WTC11 (cell line): ENCODE measurements around the gene CHORDC1. TPM values are rescaled to one million over a fixed set of nuclear protein-coding genes. Genes with fewer than 3 reads are reported as not detected.
"Not testable (repeated sequence)": the region's sequence is repeated elsewhere in the genome, so short reads cannot be mapped to it uniquely, and the experiment has no call there.

Experiments used
- ATAC-seq: fragments of 200-7000 bp; cut with Tn5 transposase; 2 replicates; pipeline ENCODE4 v1.10.0; 2021; ENCODE audit warnings: mild to moderate bottlenecking, moderate library complexity
- CTCF ChIA-PET: fragments of 300-600 bp; sonication (Branson Sonifier 250); formaldehyde crosslinking; loops from one replicate; lab custom pipeline; 2021; ENCODE audit warnings: antibody characterized with exemption; lab: Charles Lee
- POLR2A ChIA-PET: fragments of 350-600 bp; sonication (Branson Sonifier 250); formaldehyde crosslinking; loops from one replicate; lab custom pipeline; 2021; ENCODE audit warnings: antibody characterized with exemption; lab: Charles Lee
- DNase-seq: peaks from one replicate; pipeline ENCODE4 v3.0.0; 2021; ENCODE audit warnings: low spot score
- H3K27ac Mint-ChIP-seq: 2 replicates; pipeline ENCODE4 v1.8.0; 2021; ENCODE audit warnings: mixed read lengths
- H3K27me3 Mint-ChIP-seq: 2 replicates; pipeline ENCODE4 v1.8.0; 2021; ENCODE audit warnings: low read depth, mild to moderate bottlenecking, moderate library complexity, mixed read lengths
- H3K36me3 Mint-ChIP-seq: 2 replicates; pipeline ENCODE4 v1.8.0; 2021; ENCODE audit warnings: mixed read lengths
- H3K4me1 Mint-ChIP-seq: 2 replicates; pipeline ENCODE4 v1.8.0; 2022; ENCODE audit warnings: mixed read lengths
- H3K4me3 Mint-ChIP-seq: 2 replicates; pipeline ENCODE4 v1.8.0; 2021; ENCODE audit warnings: mild to moderate bottlenecking, moderate library complexity, mixed read lengths
- H3K9me3 Mint-ChIP-seq: 2 replicates; pipeline ENCODE4 v1.8.0; 2021; ENCODE audit warnings: mixed read lengths
- total RNA-seq: library from RNA; stranded (reverse); gene quantifications from 3 replicates; pipeline ENCODE4 v1.2.3, GENCODE V29; 2021

Gene CHORDC1
- total RNA-seq, 1 experiment from 2014 or later = 71.8 TPM

DNA sequence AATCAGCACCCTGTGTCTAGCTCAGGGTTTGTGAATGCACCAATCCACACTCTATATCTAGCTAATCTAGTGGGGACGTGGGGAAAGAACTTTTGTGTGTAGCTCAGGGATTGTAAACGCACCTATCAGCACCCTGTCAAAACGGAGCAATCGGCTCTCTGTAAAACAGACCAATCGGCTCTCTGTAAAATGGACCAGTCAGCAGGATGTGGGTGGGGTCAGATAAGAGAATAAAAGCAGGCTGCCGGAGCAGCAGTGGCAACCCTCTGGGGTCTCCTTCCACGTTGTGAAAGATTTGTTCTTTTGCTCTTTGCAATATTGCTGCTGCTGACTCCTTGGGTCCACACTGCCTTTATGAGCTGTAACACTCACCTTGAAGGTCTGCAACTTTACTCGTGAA lies 55.1 kb downstream of the CHORDC1 start:
- DNase-seq, H3K27ac Mint-ChIP-seq, ATAC-seq, H3K4me3 Mint-ChIP-seq, POLR2A ChIA-PET, H3K27me3 Mint-ChIP-seq, H3K9me3 Mint-ChIP-seq, CTCF ChIA-PET, H3K4me1 Mint-ChIP-seq: not testable (repeated sequence)
- peaks cover 14% of the 10 kb centered on the region for H3K36me3 Mint-ChIP-seq

DNA sequence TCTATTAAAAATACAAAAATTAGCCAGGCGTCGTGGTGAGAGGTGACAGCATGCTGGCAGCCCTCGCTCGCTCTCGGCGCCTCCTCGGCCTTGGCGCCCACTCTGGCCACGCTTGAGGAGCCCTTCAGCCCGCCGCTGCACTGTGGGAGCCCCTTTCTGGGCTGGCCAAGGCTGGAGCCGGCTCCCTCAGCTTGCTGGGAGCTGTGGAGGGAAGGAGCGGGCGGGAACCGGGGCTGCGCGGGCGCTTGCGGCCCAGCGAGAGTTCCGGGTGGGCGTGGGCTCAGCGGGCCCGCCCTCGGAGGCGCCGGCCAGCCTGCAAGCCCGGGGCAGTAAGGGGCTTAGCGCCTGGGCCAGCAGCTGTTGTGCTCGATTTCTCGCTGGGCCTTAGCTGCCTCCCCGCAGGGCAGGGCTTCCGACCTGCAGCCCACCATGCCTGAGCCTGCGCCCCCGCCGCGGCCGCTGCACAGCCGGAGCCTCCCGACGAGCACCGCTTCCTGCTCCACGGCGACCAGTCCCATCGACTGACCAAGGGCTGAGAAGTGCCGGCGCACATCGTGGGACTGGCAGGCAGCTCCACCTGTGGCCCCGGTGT lies 55.8 kb downstream of the CHORDC1 start:
- DNase-seq = peak; percentile 12
- ATAC-seq, H3K4me1 Mint-ChIP-seq, H3K9me3 Mint-ChIP-seq, H3K27ac Mint-ChIP-seq, H3K27me3 Mint-ChIP-seq, H3K4me3 Mint-ChIP-seq, POLR2A ChIA-PET, CTCF ChIA-PET: not testable (repeated sequence)
- H3K36me3 Mint-ChIP-seq = peaks cover 14% of the 10 kb centered on the region

Other genes starting within 250 kb of the CHORDC1 start
- gene TRIM49C, start 191.9 kb downstream of the CHORDC1 start, total RNA-seq = not detected in 3 replicates
- not detected in 3 replicates for gene UBTFL1, start 137.1 kb downstream of the CHORDC1 start, total RNA-seq
- 3.7 to 6.0 TPM (median 5.5 TPM) in 3 replicates for gene NAALAD2, start 88.4 kb downstream of the CHORDC1 start, total RNA-seq